BE2C (cell line): ENCODE results near the gene NRP2.

Source experiments
- DNase-seq: peaks from one replicate; pipeline ENCODE4 v3.0.0-alpha.2; 2020
- H3K27me3 ChIP-seq: fragments of 250-450 bp; sonication (Bioruptor Pico); 2 replicates; pipeline ENCODE4 v1.5.1; 2020; ENCODE audit warnings: mild to moderate bottlenecking
- H3K36me3 ChIP-seq: fragments of 250-450 bp; sonication (Bioruptor Pico); 2 replicates; pipeline ENCODE4 v1.5.1; 2020; ENCODE audit warnings: mild to moderate bottlenecking
- H3K4me1 ChIP-seq: fragments of 250-450 bp; sonication (Bioruptor Pico); 2 replicates; pipeline ENCODE4 v1.5.1; 2020
- H3K4me3 ChIP-seq: 2 replicates; pipeline ENCODE4 v1.5.1; 2011; ENCODE audit warnings: low read depth, low read length
- H3K9me3 ChIP-seq: fragments of 250-450 bp; sonication (Bioruptor Pico); 2 replicates; pipeline ENCODE4 v1.5.1; 2020
- TF ChIP-seq, protein P1 (sequence below): IDR thresholded peaks from 2 replicates; pipeline ENCODE4 v1.5.1; 2012; ENCODE audit warnings: mild to moderate bottlenecking, low read depth, low read length

The NRP2 gene

DNA sequence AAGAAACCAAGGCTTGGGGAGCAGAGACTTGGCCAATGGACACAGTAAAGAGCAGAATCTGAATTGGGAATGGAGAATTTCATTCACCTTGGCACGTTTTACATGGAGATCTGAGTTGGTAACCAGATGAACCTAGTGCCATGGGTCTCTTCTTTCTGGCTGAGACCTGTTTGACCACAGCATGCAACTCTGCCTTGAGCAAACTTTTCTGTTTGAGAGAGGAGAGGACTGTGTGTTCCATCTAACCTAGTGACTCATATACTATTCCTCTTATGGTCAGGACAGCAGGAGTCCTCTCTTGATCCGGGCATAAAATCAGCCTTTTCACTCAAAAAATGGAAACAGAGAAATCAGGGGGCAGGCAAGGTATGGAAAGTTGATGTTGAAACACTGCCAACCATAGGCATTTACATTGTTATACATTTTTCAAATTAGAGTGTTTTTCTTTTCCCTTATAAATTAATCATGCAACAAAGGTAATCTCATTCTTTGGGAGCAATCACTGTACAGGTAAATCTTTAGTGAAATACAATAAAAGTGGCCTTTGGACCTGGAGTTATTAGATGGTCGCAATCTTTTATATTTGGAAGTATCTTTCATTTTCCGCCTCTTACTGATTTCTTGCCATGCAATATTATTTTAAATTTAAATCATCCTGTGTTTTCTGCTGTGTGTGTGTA, 86.7 kb downstream of the NRP2 start:
- no peaks in the 10 kb centered on the region for H3K27me3 ChIP-seq
- TF ChIP-seq, protein P1, sequence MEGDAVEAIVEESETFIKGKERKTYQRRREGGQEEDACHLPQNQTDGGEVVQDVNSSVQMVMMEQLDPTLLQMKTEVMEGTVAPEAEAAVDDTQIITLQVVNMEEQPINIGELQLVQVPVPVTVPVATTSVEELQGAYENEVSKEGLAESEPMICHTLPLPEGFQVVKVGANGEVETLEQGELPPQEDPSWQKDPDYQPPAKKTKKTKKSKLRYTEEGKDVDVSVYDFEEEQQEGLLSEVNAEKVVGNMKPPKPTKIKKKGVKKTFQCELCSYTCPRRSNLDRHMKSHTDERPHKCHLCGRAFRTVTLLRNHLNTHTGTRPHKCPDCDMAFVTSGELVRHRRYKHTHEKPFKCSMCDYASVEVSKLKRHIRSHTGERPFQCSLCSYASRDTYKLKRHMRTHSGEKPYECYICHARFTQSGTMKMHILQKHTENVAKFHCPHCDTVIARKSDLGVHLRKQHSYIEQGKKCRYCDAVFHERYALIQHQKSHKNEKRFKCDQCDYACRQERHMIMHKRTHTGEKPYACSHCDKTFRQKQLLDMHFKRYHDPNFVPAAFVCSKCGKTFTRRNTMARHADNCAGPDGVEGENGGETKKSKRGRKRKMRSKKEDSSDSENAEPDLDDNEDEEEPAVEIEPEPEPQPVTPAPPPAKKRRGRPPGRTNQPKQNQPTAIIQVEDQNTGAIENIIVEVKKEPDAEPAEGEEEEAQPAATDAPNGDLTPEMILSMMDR, result no peak
- peaks cover 9% of the 10 kb centered on the region for H3K4me1 ChIP-seq
- H3K9me3 ChIP-seq, result no peaks in the 10 kb centered on the region
- no peak for DNase-seq
- H3K4me3 ChIP-seq, result no peak overlapping the region
- no peaks in the 10 kb centered on the region for H3K36me3 ChIP-seq

DNA sequence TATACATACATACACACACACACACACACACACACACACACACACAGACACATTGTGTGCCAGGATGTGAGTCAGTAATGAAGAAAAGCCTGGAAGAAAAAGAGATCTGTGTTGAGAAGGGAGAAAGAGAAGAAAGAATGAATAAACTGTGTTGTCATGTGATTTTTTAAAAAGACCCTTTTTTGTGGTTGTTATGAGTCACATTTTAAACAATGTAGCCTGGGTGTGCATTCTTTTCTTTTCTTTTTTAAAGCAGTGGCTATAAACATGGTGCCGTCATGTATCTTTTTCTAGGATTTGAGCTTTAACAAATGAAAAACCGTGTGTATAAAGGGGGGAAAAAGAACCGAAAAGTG, 87.2 kb downstream of the NRP2 start:
- Histone ChIP-seq H3K27me3 (no peaks in the 10 kb centered on the region), H3K36me3 (no peaks in the 10 kb centered on the region), H3K4me1 (peaks cover 9% of the 10 kb centered on the region), H3K9me3 (no peaks in the 10 kb centered on the region), H3K4me3 (no peak overlapping the region)
- TF ChIP-seq, protein P1, result no peak
- no peak for DNase-seq

DNA sequence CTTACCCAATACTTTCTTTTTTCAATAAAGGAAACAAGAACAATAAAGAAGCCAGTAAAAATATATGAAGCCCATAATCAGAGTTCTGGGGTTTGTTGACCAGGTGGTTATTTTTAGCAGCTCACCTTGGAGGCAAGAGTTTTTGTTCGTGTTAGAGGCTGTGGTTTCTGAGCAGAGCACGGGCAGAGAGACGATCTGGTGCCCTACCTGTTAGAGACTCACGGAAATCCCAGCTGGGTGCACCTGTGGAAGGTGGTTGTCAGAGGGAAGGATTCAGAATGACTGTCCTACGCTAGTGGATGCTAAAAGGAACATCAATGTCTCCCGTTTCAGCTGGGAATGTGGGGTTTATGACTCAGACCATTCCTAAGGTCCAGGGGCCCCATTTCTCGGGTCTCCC, 87.6 kb downstream of the NRP2 start:
- no peak for DNase-seq
- Histone ChIP-seq H3K9me3 (no peaks in the 10 kb centered on the region), H3K4me3 (no peak overlapping the region), H3K27me3 (no peaks in the 10 kb centered on the region), H3K36me3 (no peaks in the 10 kb centered on the region), H3K4me1 (peaks cover 9% of the 10 kb centered on the region)
- TF ChIP-seq, protein P1, result no peak

DNA sequence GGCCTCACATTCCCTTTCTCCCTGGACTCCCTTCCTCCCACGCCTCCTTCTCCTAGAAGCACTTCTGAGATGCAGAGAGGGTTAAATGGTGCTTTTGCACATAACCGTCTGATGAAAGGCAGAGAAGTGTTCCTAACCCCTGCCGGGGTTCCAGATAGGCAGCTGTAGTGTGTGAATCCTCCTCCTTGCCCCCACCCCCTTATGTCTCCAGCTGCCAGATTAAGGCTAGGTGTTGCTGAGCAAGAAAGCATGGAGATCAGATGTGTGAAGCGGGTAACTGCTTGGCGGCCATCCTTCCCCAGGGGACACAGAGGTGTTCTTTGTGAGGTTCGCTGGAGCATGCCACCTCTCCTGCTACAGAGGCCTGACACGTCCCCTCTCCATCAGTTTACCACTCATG, 88.3 kb downstream of the NRP2 start:
- DNase-seq, result no peak
- Histone ChIP-seq H3K36me3 (no peaks in the 10 kb centered on the region), H3K4me3 (no peak overlapping the region), H3K9me3 (no peaks in the 10 kb centered on the region; the same call in 1 of the 2 replicates), H3K27me3 (no peaks in the 10 kb centered on the region), H3K4me1 (peaks cover 15% of the 10 kb centered on the region)
- TF ChIP-seq, protein P1, result no peak

DNA sequence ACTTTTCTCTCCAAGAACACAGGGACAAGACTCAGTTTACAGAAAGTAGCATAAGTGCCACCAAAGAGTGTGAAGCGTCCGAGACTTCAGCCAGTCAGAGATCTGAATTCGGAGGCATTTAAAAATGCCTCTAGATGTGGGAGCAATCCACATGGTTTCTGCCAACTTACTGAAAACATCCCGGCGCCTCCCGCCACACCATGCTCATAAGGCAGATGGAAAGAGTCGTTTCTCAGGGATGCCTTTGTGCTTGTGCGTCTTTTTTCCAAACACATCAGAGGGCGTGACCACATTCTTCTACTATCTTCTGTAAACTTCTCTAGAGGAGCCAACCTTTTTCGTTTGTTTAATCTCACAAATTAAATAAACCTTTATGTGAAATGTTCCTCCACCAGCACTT, 88.7 kb downstream of the NRP2 start:
- no peaks in the 10 kb centered on the region; the same call in 1 of the 2 replicates for H3K9me3 ChIP-seq
- no peaks in the 10 kb centered on the region for H3K27me3 ChIP-seq
- DNase-seq, result no peak
- TF ChIP-seq, protein P1, result no peak
- no peaks in the 10 kb centered on the region for H3K36me3 ChIP-seq
- no peak overlapping the region for H3K4me3 ChIP-seq
- peaks cover 16% of the 10 kb centered on the region for H3K4me1 ChIP-seq

DNA sequence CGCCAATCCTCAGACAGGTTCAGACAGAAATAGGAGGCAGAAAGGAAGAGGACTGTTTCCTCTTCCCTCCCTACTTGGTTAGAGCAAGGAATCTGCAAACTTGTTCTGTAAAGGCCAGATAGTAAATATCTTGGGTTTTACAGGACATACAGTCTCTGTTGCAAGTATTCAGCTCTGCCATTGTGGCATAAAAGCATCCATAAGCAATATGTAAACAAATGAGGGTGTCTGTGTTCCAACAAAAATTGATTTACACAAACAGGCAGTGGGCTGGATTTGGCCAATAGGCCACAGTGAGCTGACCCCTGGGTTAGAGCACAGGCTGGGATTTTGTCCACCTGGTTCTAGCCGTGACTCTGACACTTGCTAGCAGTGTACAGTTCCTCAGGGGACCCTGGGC, 89.4 kb downstream of the NRP2 start:
- no peaks in the 10 kb centered on the region; the same call in 1 of the 2 replicates for H3K9me3 ChIP-seq
- no peaks in the 10 kb centered on the region for H3K36me3 ChIP-seq
- DNase-seq, result no peak
- peaks cover 14% of the 10 kb centered on the region for H3K4me1 ChIP-seq
- no peaks in the 10 kb centered on the region for H3K27me3 ChIP-seq
- TF ChIP-seq, protein P1, result no peak
- H3K4me3 ChIP-seq, result no peak overlapping the region
